Measurements from ENCODE around the gene TENM4. TPM values are rescaled to one million over a fixed set of nuclear protein-coding genes. Genes with fewer than 3 reads are reported as not detected.
A peak's percentile ranks its signal among the peaks of the same experiment; 100 is the strongest.
"Not testable (repeated sequence)": the region's sequence is repeated elsewhere in the genome, so short reads cannot be mapped to it uniquely, and the experiment has no call there.

Gene TENM4
- total RNA-seq, 1 donor from 2014 or later = 16.9 TPM

GRCh38 chr11:79219186-79220045 is 221.4 kb downstream of the TENM4 start:
- DNase-seq (ENCODE audit: low spot score) = no peak

DNA sequence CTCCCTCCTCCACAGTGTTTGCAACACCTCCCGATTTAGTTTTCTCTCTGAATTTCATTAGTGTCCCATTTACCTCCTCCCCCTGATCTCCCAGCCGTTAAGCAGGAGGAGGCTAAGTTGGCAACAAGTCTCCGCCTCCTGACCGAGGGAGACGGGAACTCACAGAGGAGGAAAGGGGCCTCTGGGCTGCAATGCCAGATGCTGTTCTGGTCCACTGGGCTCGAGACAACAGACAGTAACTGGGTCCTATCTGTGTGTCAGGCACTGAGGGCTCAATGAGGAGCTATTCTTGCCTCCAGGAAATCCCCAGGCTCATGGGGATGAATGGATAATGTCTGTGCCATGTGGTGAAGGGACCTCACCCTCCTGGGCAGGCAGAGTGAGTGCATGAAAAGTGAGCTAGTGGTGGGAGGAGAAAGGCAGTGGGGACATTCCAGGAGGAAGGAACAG is 228.1 kb downstream of the TENM4 start:
- DNase-seq (ENCODE audit: low spot score) = peak; percentile 54

GRCh38 chr11:79209540-79210266 is 231.1 kb downstream of the TENM4 start:
- no peak for DNase-seq (ENCODE audit: low spot score)

GRCh38 chr11:79208126-79208525 is 232.7 kb downstream of the TENM4 start:
- no peak for DNase-seq (ENCODE audit: low spot score)

DNA sequence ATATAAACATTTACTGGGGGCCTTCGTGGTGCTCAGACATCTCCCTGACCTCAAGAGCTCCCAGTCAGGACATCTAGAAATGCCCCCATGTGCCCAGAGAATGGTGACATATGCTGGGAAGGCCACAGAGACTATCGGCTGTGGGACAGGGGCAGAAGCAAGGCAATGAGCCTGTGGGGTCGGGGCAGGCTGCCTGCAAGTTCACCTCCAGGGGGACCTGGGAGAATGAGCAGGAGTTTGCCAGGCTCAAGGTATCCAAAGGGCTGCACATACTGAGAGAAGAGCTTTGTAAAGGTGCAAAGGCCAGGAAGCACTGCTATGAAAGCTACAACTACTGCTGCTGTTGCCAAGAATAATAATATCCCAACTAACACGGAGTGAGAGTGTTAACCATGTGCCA is 233.9 kb downstream of the TENM4 start:
- DNase-seq (ENCODE audit: low spot score) = no peak

- no peak for DNase-seq (ENCODE audit: low spot score)
Observed at GRCh38 chr11:79205786-79206185, 235.0 kb downstream of the TENM4 start.

- no peak for DNase-seq (ENCODE audit: low spot score)
Observed at GRCh38 chr11:79201677-79202347, 239.0 kb downstream of the TENM4 start.

DNA sequence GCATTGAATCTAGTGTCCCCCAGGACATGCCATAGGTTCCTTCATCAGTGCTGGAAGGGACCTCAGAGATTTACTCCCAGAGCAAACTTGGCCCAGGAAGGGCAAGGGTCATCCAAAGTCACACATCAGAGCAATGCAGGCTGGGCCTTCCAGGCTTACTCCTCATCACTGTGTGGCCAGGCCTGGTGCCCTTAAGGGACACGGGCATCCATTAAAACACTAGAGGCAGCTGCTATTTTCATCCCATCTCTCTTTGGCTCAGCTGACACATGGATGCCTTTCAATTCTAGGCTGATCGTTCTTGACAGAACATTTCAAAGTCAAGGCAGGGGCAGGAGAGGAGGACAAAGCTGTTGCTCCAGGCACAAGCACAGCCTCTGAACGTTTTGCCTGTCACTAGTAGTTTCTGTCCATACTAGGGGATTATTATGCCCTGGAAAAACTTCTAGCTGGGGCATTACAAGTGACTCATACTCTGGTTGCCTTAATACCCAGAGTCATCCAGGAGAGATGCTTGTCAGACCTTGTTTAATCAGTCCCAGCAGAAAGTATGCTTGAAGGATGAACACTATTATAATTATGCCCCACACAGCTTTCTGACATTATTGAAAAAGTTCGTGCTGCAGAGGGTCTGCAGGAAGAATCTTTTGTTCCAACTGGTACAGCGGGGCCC is 240.3 kb downstream of the TENM4 start:
- no peak for DNase-seq (ENCODE audit: low spot score)

- no peak for DNase-seq (ENCODE audit: low spot score)
Observed at GRCh38 chr11:79199729-79200354, 241.0 kb downstream of the TENM4 start.

DNA sequence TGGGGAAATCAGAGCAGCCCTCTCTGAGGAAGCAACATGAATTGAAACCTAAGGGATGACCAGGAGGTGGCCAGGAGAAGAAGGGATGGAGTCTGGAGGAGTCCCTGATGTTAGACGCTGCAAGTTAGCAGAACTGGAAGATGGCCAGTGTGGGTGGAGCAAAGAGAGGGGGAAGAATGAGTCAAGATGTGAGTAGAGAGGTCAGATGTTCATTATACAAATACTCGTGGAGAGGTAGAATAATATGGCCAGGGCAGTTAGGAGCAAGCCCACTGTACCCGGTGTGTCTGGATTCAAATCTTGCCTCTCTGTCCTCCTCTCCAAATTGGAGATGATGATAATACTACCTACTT is 242.0 kb downstream of the TENM4 start:
- DNase-seq (ENCODE audit: low spot score) = no peak

DNA sequence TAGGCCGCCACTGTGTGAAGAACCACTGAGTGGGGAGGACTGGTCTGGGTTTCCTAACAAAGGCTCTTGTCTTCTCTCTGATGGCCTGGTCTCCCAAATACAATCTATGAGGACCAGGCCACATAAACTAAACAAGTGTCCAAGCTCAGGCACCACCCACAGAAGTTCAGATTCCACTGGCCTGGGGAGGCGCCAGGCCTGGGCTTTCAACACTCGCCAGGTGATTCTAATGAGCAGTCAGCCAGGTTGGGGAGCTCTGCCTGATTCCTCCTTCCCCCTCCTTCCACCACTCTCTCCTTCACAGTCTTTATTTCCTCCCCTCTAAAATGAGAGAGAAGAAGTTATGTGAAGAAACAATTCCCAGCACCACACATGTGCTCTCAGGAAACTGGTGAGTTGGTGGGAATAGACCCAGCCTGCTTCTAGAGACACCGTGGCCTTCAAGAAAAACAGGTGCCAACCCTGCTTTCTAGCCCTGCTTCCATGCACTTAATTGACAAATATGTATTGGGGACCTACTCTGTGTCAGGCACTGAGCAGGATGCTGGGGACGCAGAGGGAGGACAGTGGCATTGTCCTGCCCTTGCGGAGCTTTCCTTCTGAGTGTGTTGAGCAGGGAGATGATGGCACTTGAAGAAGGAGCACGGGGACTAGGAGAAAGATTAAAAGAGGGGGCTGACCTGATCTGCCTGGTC is 242.5 kb downstream of the TENM4 start:
- no peak for DNase-seq (ENCODE audit: low spot score)

DNA sequence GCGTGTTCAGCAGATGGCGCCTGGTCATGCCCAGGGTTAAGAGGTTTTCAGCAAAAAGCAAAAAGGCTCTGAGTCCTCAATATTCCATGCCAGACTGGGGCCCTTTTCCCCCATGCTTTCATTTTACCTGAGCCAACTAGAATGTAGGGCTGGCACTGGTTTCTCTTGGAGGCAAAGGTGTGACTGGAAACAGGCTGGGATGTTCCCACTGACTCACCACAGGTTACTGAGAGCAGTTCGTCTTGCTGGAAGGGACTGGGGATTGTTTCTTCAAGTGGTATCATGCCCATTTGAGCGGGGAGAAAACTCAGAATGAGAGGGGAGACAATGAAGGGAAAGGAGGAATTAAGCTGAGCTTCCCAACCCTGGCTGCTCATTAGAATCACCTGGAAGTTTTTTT is 243.9 kb downstream of the TENM4 start:
- DNase-seq (ENCODE audit: low spot score) = no peak

- DNase-seq (ENCODE audit: low spot score) = no peak
Observed at GRCh38 chr11:79195209-79195608, 245.6 kb downstream of the TENM4 start.

- no peak for DNase-seq (ENCODE audit: low spot score)
Observed at GRCh38 chr11:79193663-79194310, 247.0 kb downstream of the TENM4 start.

DNA sequence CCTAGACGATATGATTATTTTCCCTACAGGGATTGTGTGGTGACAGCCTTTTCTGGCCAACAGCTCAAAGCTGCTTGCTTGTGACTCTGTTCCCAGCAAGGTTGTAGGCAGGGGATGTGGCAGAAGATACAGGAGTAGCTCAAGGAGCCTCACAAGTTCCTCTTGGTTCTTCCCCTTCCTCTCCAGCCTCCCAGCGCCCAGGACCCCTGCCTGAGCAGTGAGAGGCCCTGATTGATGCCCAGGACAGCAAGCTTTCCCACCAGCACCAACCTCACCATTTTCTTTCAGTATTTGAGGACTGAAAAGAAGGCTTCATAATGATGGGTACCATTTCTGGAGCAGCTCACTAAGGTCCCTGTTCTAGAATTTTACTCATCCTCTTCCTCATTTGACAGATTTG is 248.0 kb downstream of the TENM4 start:
- no peak for DNase-seq (ENCODE audit: low spot score)

- DNase-seq (ENCODE audit: low spot score) = not testable (repeated sequence)
Observed at GRCh38 chr11:79191716-79192115, 249.1 kb downstream of the TENM4 start.

DNA sequence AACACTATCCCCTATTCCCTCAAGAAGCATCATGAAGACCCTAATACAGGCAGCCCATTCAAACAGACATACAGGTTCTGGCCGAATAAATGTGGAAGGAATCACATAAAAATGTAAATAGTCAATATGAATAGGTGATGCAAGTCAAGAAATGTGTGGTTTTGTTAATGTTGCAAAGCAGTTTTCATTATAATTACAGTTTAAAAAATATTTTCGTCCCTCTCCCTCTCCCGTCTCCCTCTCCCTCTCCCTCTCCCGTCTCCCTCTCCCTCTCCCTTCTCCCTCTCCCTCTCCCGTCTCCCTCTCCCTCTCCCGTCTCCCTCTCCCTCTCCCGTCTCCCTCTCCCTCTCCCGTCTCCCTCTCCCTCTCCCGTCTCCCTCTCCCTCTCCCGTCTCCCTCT is 250.3 kb downstream of the TENM4 start:
- DNase-seq (ENCODE audit: low spot score) = not testable (repeated sequence)

GRCh38 chr11:79189601-79190000 is 251.2 kb downstream of the TENM4 start:
- DNase-seq (ENCODE audit: low spot score) = no peak

GRCh38 chr11:79189055-79189454 is 251.8 kb downstream of the TENM4 start:
- no peak for DNase-seq (ENCODE audit: low spot score)

GRCh38 chr11:79186669-79187068 is 254.2 kb downstream of the TENM4 start:
- DNase-seq (ENCODE audit: low spot score) = no peak

All from umbilical cord (tissue), 2 donors.